ENCODE data around the gene MAP6.

DNA sequence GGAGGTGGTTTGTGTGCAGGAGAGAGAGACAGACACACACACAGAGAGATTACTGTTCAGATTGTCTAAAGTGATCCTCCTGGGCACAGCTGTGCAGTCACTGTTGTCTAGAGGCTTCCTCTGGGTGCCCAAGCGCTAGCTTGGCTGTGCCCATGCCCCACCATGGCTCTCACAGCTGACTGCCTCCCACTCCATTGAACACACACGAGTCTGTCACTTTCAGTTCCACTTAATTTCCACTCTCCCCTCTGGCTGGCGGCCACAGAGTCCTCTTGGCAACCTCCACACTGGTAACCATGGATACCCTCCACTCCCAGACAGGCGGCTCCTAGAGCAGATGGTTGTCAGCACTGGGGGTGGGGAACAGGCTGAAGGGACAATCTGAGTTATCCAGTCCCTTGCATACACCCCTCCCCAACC is 29.1 kb downstream of the MAP6 start:
- TF ChIP-seq, protein P1, sequence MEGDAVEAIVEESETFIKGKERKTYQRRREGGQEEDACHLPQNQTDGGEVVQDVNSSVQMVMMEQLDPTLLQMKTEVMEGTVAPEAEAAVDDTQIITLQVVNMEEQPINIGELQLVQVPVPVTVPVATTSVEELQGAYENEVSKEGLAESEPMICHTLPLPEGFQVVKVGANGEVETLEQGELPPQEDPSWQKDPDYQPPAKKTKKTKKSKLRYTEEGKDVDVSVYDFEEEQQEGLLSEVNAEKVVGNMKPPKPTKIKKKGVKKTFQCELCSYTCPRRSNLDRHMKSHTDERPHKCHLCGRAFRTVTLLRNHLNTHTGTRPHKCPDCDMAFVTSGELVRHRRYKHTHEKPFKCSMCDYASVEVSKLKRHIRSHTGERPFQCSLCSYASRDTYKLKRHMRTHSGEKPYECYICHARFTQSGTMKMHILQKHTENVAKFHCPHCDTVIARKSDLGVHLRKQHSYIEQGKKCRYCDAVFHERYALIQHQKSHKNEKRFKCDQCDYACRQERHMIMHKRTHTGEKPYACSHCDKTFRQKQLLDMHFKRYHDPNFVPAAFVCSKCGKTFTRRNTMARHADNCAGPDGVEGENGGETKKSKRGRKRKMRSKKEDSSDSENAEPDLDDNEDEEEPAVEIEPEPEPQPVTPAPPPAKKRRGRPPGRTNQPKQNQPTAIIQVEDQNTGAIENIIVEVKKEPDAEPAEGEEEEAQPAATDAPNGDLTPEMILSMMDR (IDR thresholded peaks at IDR 0.05) = no peak
- TF ChIP-seq POLR2A (IDR thresholded peaks at IDR 0.05) = no peak
